IPS-NIHi11 (cell line): Measurements from ENCODE around the gene S1PR1.
"Not testable (repeated sequence)": the region's sequence is repeated elsewhere in the genome, so short reads cannot be mapped to it uniquely, and the experiment has no call there.

Experiments used
- DNase-seq: peaks from one replicate; pipeline ENCODE4 v3.0.0; 2012; ENCODE audit warnings: mixed read lengths, low spot score

Gene S1PR1

DNA sequence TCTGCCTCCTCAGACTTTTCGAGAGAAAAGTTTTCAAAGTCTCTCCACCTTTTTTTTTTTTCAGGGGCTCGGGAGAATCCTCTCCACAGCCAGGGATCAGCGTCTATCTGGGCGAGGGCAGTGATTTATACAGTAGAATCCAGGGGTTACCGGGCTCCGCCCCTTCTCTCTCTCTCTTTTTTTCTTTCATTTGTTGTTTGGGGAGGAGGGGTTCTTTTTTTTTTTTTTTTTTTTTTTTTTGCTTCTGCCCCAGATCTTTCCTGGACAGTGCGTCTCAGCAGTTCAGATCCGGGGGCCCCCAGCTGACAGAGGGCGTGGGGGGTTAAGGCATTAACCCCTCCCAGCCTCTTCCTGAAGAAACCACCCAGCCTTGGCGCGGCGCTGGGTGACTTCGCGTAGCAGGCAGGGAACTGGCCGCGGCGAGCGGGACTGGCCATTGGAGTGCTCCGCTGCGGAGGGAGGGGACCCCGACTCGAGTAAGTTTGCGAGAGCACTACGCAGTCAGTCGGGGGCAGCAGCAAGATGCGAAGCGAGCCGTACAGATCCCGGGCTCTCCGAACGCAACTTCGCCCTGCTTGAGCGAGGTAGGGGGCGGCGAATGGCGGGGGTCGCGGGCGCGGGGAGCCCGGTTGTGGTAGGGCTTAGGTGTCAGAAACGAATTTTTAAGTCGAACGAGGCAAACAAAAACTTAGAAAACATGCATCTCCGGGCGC lies at the start of gene S1PR1:
TSS of gene S1PR1 (plus strand) at position 504 of the 713 bp plus-strand sequence. CDS start 1,966 bp downstream, outside the sequence.
- DNase-seq: peak; percentile 69

DNA sequence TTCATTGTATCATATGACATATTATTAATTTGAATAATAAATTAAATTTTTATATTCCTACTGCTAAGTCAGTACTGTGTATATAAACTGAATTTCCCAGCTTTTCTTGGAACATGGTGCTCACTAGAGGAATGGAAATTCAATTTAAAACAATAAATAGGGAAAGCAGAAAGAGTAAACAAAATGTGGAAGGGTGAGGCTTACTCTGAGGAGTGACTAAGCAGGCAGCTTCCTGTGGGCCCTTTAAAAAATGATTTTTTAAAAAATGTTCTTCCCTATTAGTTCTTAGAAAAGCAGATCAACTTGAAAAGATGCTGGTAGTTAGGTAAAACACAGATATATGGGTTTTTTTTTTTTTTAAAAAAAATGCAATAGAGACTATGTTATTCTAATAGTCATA lies 49.5 kb upstream of the S1PR1 start:
- DNase-seq: no peak

DNA sequence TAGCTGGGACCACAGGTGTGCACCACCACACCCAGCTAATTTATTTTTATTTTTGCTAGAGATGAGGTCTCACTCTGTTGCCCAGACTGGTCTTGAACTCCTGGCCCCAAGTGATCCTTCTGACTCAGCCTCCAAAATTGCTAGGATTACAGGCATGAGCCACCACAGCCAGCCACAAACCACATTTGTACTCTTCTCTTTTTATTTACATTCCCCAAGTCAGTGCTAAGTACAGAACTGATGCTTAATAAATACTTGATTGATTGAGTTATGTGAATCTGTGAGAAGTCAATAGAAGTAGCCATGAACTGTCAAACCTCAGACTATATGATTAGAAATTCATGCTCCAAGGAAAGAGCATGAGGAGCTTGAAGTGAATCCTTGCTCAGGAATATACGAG lies 48.5 kb upstream of the S1PR1 start:
- DNase-seq: no peak

DNA sequence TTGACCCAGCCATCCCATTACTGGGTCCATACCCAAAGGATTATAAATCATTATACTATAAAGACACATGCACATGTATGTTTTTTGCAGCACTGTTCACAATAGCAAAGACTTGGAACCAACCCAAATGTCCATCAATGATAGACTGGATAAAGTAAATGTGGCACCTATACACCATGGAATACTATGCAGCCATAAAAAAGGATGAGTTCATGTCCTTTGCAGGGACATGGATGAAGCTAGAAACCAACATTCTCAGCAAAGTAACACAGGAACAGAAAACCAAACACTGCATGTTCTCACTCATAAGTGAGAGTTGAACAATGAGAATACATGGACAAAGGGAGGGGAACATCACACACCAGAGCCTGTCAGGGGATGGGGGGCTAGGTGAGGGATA lies 47.9 kb upstream of the S1PR1 start:
- DNase-seq: not testable (repeated sequence)

DNA sequence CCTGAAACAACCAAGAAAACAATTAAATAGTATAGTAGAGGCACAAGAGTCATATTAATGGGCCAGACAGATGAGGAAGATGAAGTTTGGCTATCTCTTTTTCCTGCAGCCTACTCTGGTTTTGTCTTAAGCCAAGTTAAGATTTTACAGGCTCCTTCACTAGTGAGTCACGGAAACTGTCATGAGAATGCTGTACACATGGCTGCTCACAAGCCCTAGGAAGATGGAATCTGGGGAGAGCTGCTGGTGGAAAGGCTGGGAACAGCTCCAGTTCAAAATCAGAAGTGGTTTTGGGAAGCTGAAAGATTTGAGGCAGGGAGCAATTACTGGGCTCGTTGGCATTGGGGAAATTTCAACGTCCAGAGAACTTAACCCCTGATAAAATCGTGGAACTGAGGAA lies 46.4 kb upstream of the S1PR1 start:
- no peak for DNase-seq

DNA sequence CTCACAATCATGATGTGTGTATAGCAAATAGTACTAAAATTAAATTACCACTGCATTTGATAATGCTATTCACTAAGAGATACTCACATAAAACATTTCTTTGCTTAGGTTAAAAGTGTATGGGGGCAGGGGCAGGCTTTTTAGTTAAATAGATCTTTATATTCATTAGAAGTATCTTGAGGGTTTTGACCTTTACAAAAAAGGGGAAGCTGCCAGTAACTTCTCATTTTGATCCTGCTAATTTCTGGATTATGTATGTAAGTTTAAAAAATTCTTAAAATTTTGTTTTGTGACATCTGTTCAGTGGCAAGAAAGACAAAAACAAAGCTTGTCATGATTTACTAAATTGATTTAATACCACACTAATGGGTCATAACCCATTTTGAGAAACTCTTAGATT lies 45.8 kb upstream of the S1PR1 start:
- no peak for DNase-seq

DNA sequence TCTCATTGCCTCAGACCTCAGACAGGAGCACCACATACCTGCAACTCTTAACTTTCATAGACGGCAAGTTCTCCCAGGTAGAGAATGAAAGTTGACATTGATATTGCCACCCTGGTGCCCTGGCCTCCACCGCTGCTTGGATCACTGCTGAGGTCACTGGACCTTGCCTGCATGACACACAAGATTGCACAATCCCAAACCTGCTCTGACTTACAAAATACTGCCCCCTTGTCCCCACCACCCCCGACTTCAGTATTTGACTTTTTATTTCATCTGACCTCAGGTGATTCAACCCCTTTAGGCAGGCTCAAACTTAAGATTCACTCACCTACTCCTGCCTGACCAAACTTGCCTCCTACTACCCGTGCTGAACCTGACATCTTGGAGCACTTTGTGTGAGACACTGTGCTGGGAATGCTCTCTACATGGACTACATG lies 43.1 kb upstream of the S1PR1 start:
- no peak for DNase-seq

DNA sequence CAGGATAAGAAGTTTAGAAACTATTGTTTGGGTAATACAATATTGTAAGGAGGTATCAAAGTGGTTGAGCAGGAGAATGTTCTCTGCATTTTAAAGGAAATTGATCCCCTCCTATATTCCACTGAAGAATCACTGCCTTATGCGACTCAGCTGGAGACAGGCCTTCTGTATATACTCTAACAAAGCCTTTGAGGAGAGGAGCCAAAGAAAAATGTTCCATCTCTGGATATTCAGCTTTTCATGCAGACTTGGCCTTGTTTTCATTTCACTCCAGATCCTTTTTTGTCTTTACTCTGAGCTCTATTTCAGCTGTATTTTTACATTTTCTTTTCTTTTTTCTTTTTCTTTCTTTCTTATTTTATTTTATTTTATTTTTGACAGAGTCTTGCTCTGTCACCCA lies 42.1 kb upstream of the S1PR1 start:
- no peak for DNase-seq

DNA sequence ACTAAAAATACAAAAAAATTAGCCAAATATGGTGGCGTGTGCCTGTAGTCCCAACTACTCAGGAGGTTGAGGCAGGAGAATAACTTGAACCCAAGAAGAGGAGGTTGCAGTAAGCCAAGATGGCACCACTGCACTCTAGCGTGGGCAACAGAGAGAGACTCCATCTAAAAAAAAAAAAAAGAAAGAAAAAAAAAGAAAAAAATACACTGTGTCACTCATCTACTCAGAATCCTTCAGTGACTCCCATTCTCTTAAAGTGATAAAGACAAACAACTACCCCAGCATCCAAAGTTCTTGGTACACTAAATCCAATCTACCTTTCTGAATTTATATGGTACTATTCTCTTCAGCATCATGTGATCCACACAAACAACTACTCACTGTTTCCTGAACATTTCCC lies 40.2 kb upstream of the S1PR1 start:
- DNase-seq: no peak

DNA sequence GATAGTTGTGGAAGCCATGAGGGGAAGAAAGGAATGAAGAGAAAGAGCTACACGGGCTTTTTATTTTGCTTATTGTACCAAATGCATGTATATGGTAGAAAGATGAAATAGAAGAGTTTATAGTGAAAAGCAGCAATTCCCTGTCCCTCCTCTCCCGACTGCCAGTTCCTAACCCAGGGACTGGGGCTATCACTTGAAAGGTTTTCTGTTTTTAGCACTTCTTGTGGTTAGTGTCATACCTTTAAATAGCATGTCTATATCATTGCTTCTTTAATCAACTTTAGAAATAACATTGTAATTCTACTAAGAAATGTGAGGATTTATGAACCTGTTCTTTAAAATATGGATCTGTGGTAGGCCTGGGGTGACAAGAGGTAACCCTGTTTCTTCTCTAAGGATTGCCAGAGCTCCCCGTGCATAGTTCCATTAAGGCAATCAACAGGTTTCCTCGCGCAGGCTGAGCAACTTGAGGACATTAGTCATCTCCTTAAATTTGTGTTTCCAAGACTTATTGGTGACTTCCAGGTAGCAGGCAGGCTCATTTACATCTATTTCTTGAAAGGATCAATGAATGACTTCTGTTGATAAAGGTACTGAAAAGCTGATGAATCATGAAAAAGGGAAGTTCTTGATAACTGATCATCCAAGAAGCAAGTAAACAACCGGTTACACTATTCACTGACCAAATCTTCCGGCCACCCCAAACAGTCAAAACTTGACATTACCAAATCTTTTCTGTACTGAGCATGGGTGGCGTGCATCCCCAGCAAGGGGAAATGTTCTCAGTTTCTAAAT lies 37.8 kb upstream of the S1PR1 start:
- no peak for DNase-seq

DNA sequence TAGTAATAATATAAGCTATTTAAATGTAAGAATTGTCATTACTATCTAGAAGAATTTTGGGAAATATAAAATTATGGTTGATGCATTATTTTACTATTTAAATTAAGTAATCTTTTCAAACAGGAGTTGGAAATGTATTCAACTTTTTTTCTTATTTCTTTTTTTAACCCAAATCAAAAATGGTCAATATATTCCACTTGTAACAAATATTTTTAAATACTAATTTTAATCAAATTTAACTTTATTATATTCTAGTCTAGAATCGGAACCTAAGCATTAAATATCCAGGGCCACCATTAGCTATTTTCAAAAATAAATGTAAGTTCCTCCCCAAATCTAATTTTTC lies 37.2 kb upstream of the S1PR1 start:
- DNase-seq: no peak

DNA sequence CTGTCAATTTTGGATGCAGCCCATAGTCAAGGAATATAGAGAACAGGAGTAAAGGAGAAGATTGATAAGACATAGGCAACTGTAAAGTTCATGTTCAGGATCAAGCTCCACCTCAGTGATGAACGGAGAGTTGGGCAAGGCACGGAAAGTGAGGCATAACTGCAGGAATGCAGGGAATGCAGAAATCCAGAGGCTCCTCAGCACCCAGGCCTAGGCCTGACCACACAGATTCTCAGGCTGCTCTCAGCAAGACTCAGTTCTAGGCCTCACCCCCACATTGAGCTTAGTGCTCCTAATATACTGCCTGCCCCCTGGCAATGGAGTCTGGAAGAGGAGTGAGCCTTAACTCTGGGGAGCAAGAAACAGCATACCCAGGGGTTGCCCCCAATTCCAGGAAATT lies 36.3 kb upstream of the S1PR1 start:
- peak; percentile 44 for DNase-seq

DNA sequence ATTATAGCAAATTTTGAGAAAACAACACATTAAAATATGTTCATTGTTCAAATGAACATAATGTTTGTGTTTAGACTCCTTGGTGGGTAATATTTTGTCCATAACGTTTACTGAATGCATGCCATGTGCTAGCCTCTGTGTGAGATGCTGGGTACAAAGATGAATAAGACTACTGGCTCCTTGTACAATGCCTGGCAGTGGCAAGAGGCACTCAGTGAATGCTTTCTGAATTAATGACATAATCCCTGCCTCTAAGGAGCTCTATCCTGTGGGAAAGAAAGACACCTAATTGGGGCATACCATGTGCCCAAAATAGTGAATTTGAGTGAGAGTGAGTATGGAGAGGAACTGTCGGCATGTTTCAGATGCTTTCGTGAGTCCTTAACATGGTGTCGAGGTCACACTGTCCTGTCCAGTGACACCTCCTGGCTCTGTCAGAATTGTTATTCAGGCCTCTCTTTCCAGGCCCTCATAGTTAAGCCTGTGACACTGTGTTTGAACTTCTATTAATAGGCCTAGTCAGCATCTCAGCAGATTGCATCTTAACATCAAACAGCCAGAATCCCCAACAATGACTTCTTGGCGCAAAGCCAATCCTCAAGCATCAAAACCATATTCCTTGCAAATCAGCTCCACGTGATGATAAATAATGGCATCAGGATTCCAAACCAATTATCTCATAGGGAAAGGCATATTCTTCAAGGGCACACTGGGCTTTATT lies 32.8 kb upstream of the S1PR1 start:
- no peak for DNase-seq

DNA sequence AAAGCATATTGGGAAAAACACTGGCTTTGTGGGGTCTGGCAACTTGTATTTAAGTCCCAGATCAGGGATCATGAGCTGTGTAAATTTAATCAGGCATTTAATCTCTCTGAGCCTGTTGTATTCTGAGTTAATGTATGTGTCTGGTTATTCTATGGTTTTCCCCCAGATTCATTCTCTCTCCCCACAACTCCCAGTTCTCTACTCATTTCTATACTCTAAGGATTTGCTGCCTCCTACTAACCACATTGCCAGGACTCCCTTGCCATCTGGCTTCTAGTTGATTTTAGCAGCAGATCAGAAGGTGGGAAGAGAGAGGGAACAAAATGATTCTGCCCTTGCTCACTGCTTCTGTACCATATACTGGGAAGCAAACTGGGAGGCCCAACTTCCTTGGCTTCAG lies 31.4 kb upstream of the S1PR1 start:
- DNase-seq: no peak

DNA sequence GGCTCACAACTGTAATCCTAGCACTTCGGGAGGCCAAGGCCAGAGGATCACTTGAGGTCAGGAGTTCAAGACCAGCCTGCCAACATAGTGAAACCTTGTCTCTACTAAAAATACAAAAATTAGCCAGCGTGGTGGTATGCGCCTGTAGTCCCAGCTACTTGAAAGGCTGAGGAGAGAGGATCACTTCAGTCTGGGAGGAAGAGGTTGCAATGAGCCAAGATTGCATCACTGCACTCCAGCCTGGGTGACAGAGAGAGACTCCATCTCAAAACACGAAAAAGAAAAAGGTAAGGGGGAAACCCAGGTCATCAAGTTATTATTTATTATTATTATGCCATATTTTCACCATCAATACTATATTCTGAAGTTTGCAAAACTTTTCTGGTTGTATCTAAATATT lies 30.7 kb upstream of the S1PR1 start:
- not testable (repeated sequence) for DNase-seq

DNA sequence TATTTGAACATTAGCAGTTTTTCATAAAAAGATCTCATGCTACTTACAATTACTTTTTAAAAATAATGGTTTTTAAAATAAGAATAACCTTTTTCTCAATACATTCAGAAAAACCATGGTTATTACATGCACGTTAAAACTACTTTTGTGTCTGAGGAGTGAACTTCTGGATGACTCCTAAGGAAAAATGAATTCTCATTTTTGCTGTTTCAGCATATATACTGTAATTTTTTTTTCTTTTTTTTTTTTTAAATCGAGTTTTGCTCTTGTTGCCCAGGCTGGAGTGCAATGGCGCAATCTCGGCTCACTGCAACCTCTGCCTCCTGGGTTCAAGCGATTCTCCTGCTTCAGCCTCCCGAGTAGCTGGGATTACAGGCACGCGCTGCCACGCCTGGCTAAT lies 29.5 kb upstream of the S1PR1 start:
- not testable (repeated sequence) for DNase-seq

DNA sequence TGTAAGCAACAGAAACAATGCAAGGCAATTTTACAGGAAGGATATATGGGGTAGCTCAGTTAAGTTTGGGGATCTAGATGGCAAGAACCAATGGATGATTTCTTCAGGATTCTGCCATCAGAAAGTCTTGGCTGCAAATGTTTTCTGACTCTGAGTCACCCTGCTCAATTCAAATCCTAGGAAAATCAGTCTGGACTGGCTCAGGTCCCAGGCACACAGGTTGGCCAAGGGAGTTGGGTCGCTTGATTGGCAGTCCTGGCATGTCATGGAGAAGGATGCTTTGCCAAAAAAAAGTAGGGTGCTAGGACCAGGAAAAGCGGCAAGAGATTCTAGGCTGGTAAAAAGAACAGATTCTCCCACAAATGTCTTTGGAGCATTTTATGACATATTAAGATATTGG lies 28.9 kb upstream of the S1PR1 start:
- no peak for DNase-seq

DNA sequence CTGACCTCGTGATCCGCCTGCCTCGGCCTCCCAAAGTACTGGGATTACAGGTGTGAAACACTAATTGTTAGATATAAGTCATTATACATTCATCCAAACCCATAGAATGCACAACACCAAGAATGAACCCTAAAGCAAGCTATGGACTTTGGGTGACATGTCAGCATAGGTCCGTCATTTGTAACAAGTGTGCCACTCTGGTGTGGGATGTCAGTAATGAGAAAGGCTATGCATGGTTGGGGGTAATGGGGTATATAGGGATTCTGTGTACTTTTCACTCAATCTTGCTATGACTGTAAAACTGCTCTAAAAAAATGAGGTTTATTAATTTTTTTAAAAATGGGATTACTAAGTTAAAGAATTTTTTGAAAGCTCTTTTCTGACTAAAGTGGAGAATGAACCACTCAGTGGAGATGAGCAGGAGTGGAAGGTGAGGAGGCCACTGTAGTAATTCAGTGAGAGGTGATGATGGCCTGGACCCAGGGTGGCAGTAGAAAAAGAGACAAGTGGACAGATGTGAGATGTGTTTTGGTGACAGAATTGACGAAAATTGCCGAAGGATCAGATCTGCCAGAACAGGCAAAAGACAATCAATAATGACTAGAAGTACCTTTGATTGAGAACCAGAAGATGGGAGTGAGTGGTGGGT lies 21.3 kb upstream of the S1PR1 start:
- DNase-seq: no peak

DNA sequence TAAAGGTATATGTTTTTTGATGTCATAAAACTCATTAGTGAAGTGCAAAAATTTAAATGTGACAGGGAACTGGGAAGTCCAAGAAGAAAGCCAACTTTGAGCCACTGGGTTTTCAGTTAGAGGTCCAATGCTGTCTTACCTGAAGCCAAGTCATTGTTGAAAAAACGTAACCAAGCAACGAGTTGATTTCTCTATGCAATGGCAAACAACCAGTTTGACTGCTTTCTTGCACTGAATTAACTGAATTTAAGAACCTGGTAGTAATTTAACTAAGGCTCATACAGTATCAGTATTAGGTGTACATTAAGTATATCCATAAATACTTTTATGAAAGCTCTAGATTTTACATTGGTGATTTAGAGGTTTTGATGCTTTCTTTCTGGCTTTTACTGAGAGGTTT lies 20.2 kb upstream of the S1PR1 start:
- no peak for DNase-seq

DNA sequence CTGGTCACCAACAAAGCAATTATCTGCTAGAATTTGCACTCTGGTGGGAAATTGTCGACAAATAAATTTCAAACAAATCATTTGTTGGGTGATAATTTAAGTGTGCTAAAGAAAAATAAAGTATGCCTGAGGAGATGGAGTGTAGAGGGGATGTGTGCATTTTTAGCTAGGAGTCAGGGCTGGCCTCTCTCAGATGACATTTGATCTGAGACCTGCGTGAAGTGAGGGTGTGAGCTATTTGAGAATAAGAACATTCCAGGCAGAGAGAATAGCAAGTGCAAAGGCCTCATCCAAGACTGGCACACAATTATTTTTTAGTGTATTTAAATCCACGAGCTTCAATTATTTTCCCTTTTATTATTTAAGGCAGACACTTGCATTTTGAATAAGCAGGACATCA lies 19.7 kb upstream of the S1PR1 start:
- DNase-seq: no peak

DNA sequence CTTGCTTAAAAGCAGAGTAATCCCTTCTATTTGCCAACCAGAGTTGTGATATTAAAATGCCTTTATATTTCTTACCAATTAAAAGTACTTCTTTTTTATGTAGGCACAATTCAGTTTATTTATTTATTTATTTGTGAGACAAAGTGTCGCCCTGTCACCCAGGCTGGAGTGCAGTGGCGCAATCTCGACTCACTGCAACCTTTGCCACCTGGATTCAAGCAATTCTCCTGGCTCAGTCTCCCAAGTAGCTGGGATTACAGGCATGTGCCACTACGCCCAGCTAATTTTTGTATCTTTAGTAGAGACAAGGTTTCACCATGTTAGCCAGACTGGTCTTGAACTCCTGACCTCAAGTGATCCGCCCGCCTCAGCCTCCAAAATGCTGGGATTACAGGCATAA lies 17.9 kb upstream of the S1PR1 start:
- DNase-seq: not testable (repeated sequence)
